H1 (cell line): ENCODE measurements around the gene CCDC157. TPM values are rescaled to one million over a fixed set of nuclear protein-coding genes. Genes with fewer than 3 reads are reported as not detected.

ENCODE experiments used
- CTCF ChIA-PET: fragments of 300-600 bp; sonication (Branson Sonifier 250); formaldehyde crosslinking; loops from one replicate; lab custom pipeline; 2021; ENCODE audit not compliant: partially characterized antibody; lab: Charles Lee
- POLR2A ChIA-PET: fragments of 300-600 bp; sonication (Branson Sonifier 250); formaldehyde crosslinking; loops from one replicate; lab custom pipeline; 2021; ENCODE audit warnings: inconsistent platforms; ENCODE audit not compliant: partially characterized antibody; lab: Charles Lee
- DNase-seq, 2 experiments: peaks; one replicate each; pipeline versions ENCODE4 v3.0.0 to v3.0.0-alpha.2; 2010 to 2022; ENCODE audit warnings: low spot score in 2 of 2, low read depth in 1 of 2, mixed read lengths in 1 of 2
- FAIRE-seq: peaks from 2 replicates; lab custom pipeline; 2011; peaks lifted over from hg19 to GRCh38; lab: Jason Lieb, UNC
- H2AFZ ChIP-seq: 2 replicates; pipeline ENCODE4 v1.8.1; 2012; ENCODE audit warnings: low read length, inconsistent platforms
- H2AK5ac ChIP-seq: 2 replicates; pipeline ENCODE4 v1.6.1; 2013; ENCODE audit warnings: low read depth, low read length
- H2BK120ac ChIP-seq: replicated peaks from 2 replicates; pipeline ENCODE3; 2013; ENCODE audit warnings: low read depth, low read length, inconsistent platforms
- H2BK12ac ChIP-seq: 2 replicates; pipeline ENCODE4 v1.6.1; 2013; ENCODE audit warnings: low read depth, low read length
- H2BK15ac ChIP-seq: 2 replicates; pipeline ENCODE4 v1.6.1; 2013; ENCODE audit warnings: low read length
- H2BK20ac ChIP-seq: 2 replicates; pipeline ENCODE4 v1.6.1; 2013; ENCODE audit warnings: low read length
- H2BK5ac ChIP-seq: 2 replicates; pipeline ENCODE4 v1.6.1; 2013; ENCODE audit warnings: low read depth, low read length
- H3K14ac ChIP-seq: 2 replicates; pipeline ENCODE4 v1.6.1; 2013; ENCODE audit warnings: inconsistent platforms; ENCODE audit not compliant: insufficient read length
- H3K18ac ChIP-seq: 2 replicates; pipeline ENCODE4 v1.6.1; 2013; ENCODE audit warnings: low read length; ENCODE audit errors: extremely low read depth
- H3K23ac ChIP-seq: 2 replicates; pipeline ENCODE4 v1.6.1; 2013; ENCODE audit warnings: inconsistent platforms; ENCODE audit not compliant: insufficient read length
- H3K23me2 ChIP-seq: 2 replicates; pipeline ENCODE4 v1.6.1; 2013; ENCODE audit warnings: low read depth, low read length
- H3K27ac ChIP-seq: 2 replicates; pipeline ENCODE4 v1.6.1; 2011; ENCODE audit warnings: low read depth, low read length, inconsistent platforms
- H3K27me3 ChIP-seq, 4 experiments: replicated peaks in 1 of 4; 1 replicate in 1 of 4; 2 replicates in 3 of 4; pipeline versions ENCODE4 v1.6.1 to v1.8.1; 2011 to 2013; ENCODE audit warnings: low read length in 3 of 4, mild to moderate bottlenecking in 3 of 4, inconsistent platforms in 2 of 4, mixed read lengths in 2 of 4, moderate library complexity in 1 of 4; ENCODE audit not compliant: control insufficient read depth in 3 of 4, insufficient read depth in 3 of 4; ENCODE audit errors: extremely low read depth in 1 of 4
- H3K36me3 ChIP-seq, 4 experiments: 2 replicates each; pipeline versions ENCODE4 v1.6.1 to v1.8.1; 2011 to 2013; ENCODE audit warnings: mild to moderate bottlenecking in 4 of 4, low read length in 3 of 4, moderate library complexity in 2 of 4, control low read depth in 1 of 4, inconsistent platforms in 1 of 4; ENCODE audit not compliant: insufficient read depth in 4 of 4, control insufficient read depth in 2 of 4
- H3K4ac ChIP-seq: replicated peaks from 2 replicates; pipeline ENCODE3; 2013; ENCODE audit warnings: low read length, low read depth, mixed read lengths, inconsistent platforms; ENCODE audit not compliant: insufficient read length
- H3K4me1 ChIP-seq, 4 experiments: replicated peaks in 1 of 4; 1 replicate in 1 of 4; 2 replicates in 3 of 4; pipeline versions ENCODE4 v1.6.1 to v1.8.1; 2011 to 2013; ENCODE audit warnings: low read length in 3 of 4, inconsistent platforms in 2 of 4, mixed read lengths in 1 of 4; ENCODE audit not compliant: insufficient read depth in 4 of 4, control insufficient read depth in 3 of 4
- H3K4me2 ChIP-seq, 2 experiments: 2 replicates each; pipeline versions ENCODE4 v1.6.1 to v1.8.1; 2011 to 2013; ENCODE audit warnings: low read depth in 2 of 2, low read length in 2 of 2, control low read depth in 1 of 2, inconsistent platforms in 1 of 2, mild to moderate bottlenecking in 1 of 2; ENCODE audit not compliant: insufficient read depth in 1 of 2
- H3K4me3 ChIP-seq, 4 experiments: fragments of 200-600, 300-600 bp in 1 of 4; sonication (generic), shearing (Covaris generic), sonication (Bioruptor Twin) in 1 of 4; 2 replicates each; pipeline versions ENCODE4 v1.5.1 to v1.8.1; 2011 to 2016; ENCODE audit warnings: low read length in 4 of 4, low read depth in 3 of 4, control low read depth in 2 of 4, inconsistent platforms in 2 of 4, mild to moderate bottlenecking in 2 of 4, mixed read lengths in 1 of 4, moderate library complexity in 1 of 4; ENCODE audit not compliant: insufficient read depth in 2 of 4; ENCODE audit errors: extremely low read depth in 1 of 4
- H3K56ac ChIP-seq: replicated peaks from 2 replicates; pipeline ENCODE3; 2013; ENCODE audit warnings: low read depth, mild to moderate bottlenecking, mixed read lengths, low read length, inconsistent platforms; ENCODE audit not compliant: insufficient read length
- H3K79me1 ChIP-seq: 2 replicates; pipeline ENCODE4 v1.6.1; 2013; ENCODE audit warnings: low read depth, low read length, control low read depth
- H3K79me2 ChIP-seq, 2 experiments: 2 replicates each; pipeline versions ENCODE4 v1.6.1 to v1.8.1; 2012 to 2013; ENCODE audit warnings: low read length in 2 of 2, mild to moderate bottlenecking in 2 of 2, inconsistent platforms in 1 of 2; ENCODE audit not compliant: insufficient read depth in 2 of 2, control insufficient read depth in 1 of 2
- H3K9ac ChIP-seq, 4 experiments: replicated peaks in 1 of 4; 1 replicate in 1 of 4; 2 replicates in 3 of 4; pipeline versions ENCODE4 v1.6.1 to v1.8.1; 2011 to 2013; ENCODE audit warnings: low read depth in 3 of 4, low read length in 3 of 4, control low read depth in 2 of 4, mild to moderate bottlenecking in 2 of 4, moderate library complexity in 2 of 4, inconsistent platforms in 1 of 4; ENCODE audit errors: extremely low read depth in 1 of 4
- H3K9me3 ChIP-seq, 2 experiments: 2 replicates each; pipeline versions ENCODE4 v1.6.1 to v1.8.1; 2012 to 2013; ENCODE audit warnings: mild to moderate bottlenecking in 2 of 2, moderate library complexity in 2 of 2, control low read depth in 1 of 2, inconsistent platforms in 1 of 2, low read depth in 1 of 2, low read length in 1 of 2, mixed read lengths in 1 of 2; ENCODE audit not compliant: insufficient read depth in 2 of 2
- H4K20me1 ChIP-seq, 2 experiments: replicated peaks in 1 of 2; 2 replicates each; pipeline versions ENCODE3 to v1.8.1; 2011 to 2013; ENCODE audit warnings: inconsistent platforms in 2 of 2, low read length in 2 of 2, mild to moderate bottlenecking in 1 of 2; ENCODE audit not compliant: insufficient read depth in 2 of 2, control insufficient read depth in 1 of 2
- H4K5ac ChIP-seq: 2 replicates; pipeline ENCODE4 v1.6.1; 2013; ENCODE audit warnings: low read length, low read depth, mixed read lengths, inconsistent platforms; ENCODE audit not compliant: insufficient read length
- H4K8ac ChIP-seq: 2 replicates; pipeline ENCODE4 v1.8.0; 2013; ENCODE audit warnings: mild to moderate bottlenecking, moderate library complexity, low read length, inconsistent platforms; ENCODE audit not compliant: insufficient read depth; ENCODE audit errors: extremely low read depth
- H4K91ac ChIP-seq: replicated peaks from 2 replicates; pipeline ENCODE3; 2013; ENCODE audit warnings: low read length, mixed read lengths, inconsistent platforms; ENCODE audit not compliant: insufficient read length
- ASH2L ChIP-seq: fragments of 200-600, 300-600 bp; sonication (generic); IDR thresholded peaks from one replicate; pipeline ENCODE4 v1.7.1; 2017; ENCODE audit warnings: low read length
- BCL11A ChIP-seq, 2 experiments: IDR thresholded peaks; one replicate each; pipeline ENCODE4 v1.6.1; 2011; ENCODE audit warnings: low read depth in 2 of 2, low read length in 2 of 2, mild to moderate bottlenecking in 2 of 2
- BRCA1 ChIP-seq: IDR thresholded peaks from 2 replicates; pipeline ENCODE4 v1.6.1; 2012; ENCODE audit warnings: low read depth, low read length, improper control_type of control experiment
- CBX5 ChIP-seq: fragments of 300-800, 300-1000 bp; sonication (generic); IDR thresholded peaks from 2 replicates; pipeline ENCODE4 v1.7.1; 2016; ENCODE audit warnings: antibody characterized with exemption, low read length, low read depth
- HDAC2 ChIP-seq, 2 experiments: fragments of 300-600 bp in 1 of 2; sonication (generic) in 1 of 2; IDR thresholded peaks; 2 replicates each; pipeline ENCODE4 v1.6.1; 2011 to 2012; ENCODE audit warnings: low read depth in 2 of 2, low read length in 2 of 2, mild to moderate bottlenecking in 2 of 2, moderate library complexity in 2 of 2, borderline replicate concordance in 1 of 2, inconsistent platforms in 1 of 2
- JUND ChIP-seq: IDR thresholded peaks from 2 replicates; pipeline ENCODE4 v1.6.1; 2011; ENCODE audit warnings: mild to moderate bottlenecking, improper control_type of control experiment, low read length
- NANOG ChIP-seq: IDR thresholded peaks from 2 replicates; pipeline ENCODE4 v1.6.1; 2011; ENCODE audit warnings: low read length, low read depth, mild to moderate bottlenecking, inconsistent platforms; ENCODE audit not compliant: insufficient read depth, poor library complexity, severe bottlenecking
- POLR2A ChIP-seq, 2 experiments: IDR thresholded peaks; 1 replicate in 1 of 2; 2 replicates in 1 of 2; pipeline ENCODE4 v1.6.1; 2011; ENCODE audit warnings: low read depth in 2 of 2, low read length in 2 of 2, mild to moderate bottlenecking in 2 of 2; ENCODE audit errors: control extremely low read depth in 1 of 2
- POU5F1 ChIP-seq: IDR thresholded peaks from 2 replicates; pipeline ENCODE4 v1.6.1; 2011; ENCODE audit warnings: low read depth, mild to moderate bottlenecking, low read length, moderate library complexity
- RBBP5 ChIP-seq: IDR thresholded peaks from 2 replicates; pipeline ENCODE4 v1.7.1; 2012; ENCODE audit warnings: low read depth, mild to moderate bottlenecking, inconsistent platforms, low read length, moderate library complexity, borderline replicate concordance
- RFX5 ChIP-seq: IDR thresholded peaks from 2 replicates; pipeline ENCODE4 v1.6.1; 2011; ENCODE audit warnings: low read depth, low read length, improper control_type of control experiment, borderline replicate concordance
- SRF ChIP-seq: IDR thresholded peaks from 2 replicates; pipeline ENCODE4 v1.6.1; 2011; ENCODE audit warnings: mild to moderate bottlenecking, low read depth, low read length, moderate library complexity
- TBP ChIP-seq: IDR thresholded peaks from 2 replicates; pipeline ENCODE4 v1.6.1; 2011; ENCODE audit warnings: low read depth, low read length, improper control_type of control experiment
- WGBS, 2 experiments: shearing (Covaris generic) in 1 of 2; methylation state at CpG; one replicate each; pipeline versions ENCODE4 v1.1.6 to v1.1.7; 2013 to 2015; ENCODE audit warnings: low lambda C conversion rate in 2 of 2, mixed read lengths in 2 of 2, inconsistent platforms in 1 of 2, low coverage in 1 of 2, missing lambda C conversion rate in 1 of 2; ENCODE audit not compliant: insufficient replicate concordance in 2 of 2, insufficient coverage in 1 of 2, insufficient read length in 1 of 2; ENCODE audit errors: extremely low coverage in 1 of 2, missing lambda C conversion rate in 1 of 2; 5-methylcytosine and 5-hydroxymethylcytosine counted together
- polyA plus RNA-seq, 7 experiments: library from polyadenylated mRNA; depleted of rRNA in 3 of 7; stranded (reverse) in 5 of 7; unstranded in 2 of 7; fragments of >200 nt in 5 of 7; fragments of 200-250 nt in 2 of 7; gene quantifications; 1 replicate in 5 of 7; 2 replicates in 1 of 7; 4 replicates in 1 of 7; pipeline versions ENCODE4 v1.2.1 to v1.2.3, GENCODE V29; 2011 to 2013; ENCODE audit warnings: missing spikeins in 2 of 7, mixed read lengths in 2 of 7
- total RNA-seq: library from RNA; stranded (reverse); fragmentation: NEBNext Ultra II Directional; extraction: Animal tissue kit (Norgen Biotek cat#: 25700); gene quantifications from 2 replicates; pipeline ENCODE4 v1.2.1, GENCODE V29; 2021
- TF ChIP-seq, protein P1 (sequence below): IDR thresholded peaks from 2 replicates; pipeline ENCODE4 v1.6.1; 2011; ENCODE audit warnings: low read depth, mild to moderate bottlenecking, low read length; ENCODE audit not compliant: insufficient read depth

Gene CCDC157
- total and polyA plus RNA-seq, 2 of the 8 experiments (the other 6 are each of a cell fraction or from before 2014, with no cell fraction given): 4.1 to 8.4 TPM

DNA sequence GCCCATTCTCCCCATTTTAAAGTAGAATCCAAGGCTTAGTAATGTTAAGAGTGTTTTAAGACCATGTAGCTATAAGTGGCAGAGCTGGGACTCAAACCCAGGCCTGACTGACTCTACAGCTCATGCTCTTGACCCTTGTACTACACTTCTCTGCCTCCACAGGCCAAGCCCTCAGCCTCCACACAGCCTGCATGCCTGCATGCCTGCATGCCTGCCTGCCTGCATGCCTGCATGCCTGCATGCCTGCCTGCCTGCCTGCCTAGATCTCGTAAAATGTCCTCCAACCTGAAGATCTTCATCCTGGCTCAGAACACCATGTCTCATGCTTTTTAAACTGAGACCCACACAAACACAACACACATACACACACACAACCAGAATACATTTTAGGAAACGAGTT is 48.7 kb upstream of the CCDC157 start:
- POLR2A ChIA-PET: no interaction called here
- no peak overlapping the region for H3K4me3 ChIP-seq
- no peak for DNase-seq
- H3K4ac ChIP-seq: no peak overlapping the region
- H3K36me3 ChIP-seq: no peaks in the 10 kb centered on the region
- no peak overlapping the region for H3K4me2 ChIP-seq
- no peak overlapping the region for H4K91ac ChIP-seq
- no peak overlapping the region for H3K18ac ChIP-seq
- peaks cover 0 to 2% of the 10 kb centered on the region in 2 experiments for H4K20me1 ChIP-seq
- H2BK20ac ChIP-seq: no peak overlapping the region
- H3K4me1 ChIP-seq: peaks cover 0 to 5% (median 1%) of the 10 kb centered on the region in 4 experiments; a peak in 3 of 7 replicates
- H2BK5ac ChIP-seq: no peak overlapping the region
- H3K9ac ChIP-seq: no peak overlapping the region
- WGBS, 2 experiments: 88% methylated on average over 2 of the region's 2 CpGs; no CpG with 5 or more reads in 1 of the 2 experiments
- H4K5ac ChIP-seq: no peak overlapping the region
- H3K27ac ChIP-seq: no peak overlapping the region
- TF ChIP-seq POU5F1: no peak
- no peak for TF ChIP-seq JUND
- no peak for TF ChIP-seq CBX5
- no peak for TF ChIP-seq RBBP5
- TF ChIP-seq RFX5: no peak
- TF ChIP-seq, protein P1, sequence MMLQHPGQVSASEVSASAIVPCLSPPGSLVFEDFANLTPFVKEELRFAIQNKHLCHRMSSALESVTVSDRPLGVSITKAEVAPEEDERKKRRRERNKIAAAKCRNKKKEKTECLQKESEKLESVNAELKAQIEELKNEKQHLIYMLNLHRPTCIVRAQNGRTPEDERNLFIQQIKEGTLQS: no peak
- TF ChIP-seq BCL11A (IDR thresholded peaks at IDR 0.05; ENCODE audit: low read depth in 2 of 2, low read length in 2 of 2): no peak
- TF ChIP-seq POLR2A (IDR thresholded peaks at IDR 0.05; ENCODE audit: control extremely low read depth in 1 of 2, low read depth in 2 of 2, low read length in 2 of 2): no peak
- no peak for TF ChIP-seq BRCA1
- no peak for TF ChIP-seq ASH2L
- TF ChIP-seq TBP: no peak
- no peak for TF ChIP-seq HDAC2 (IDR thresholded peaks at IDR 0.05; ENCODE audit: borderline replicate concordance in 1 of 2, low read depth in 2 of 2, low read length in 2 of 2)
- TF ChIP-seq NANOG: no peak
- TF ChIP-seq SRF: no peak
- TF ChIP-seq, all 59 proteins: peak for 0
- Histone ChIP-seq H3K14ac (no peak overlapping the region), H3K27me3 (no peaks in the 10 kb centered on the region), H2BK120ac (no peak overlapping the region), H3K23ac (no peak overlapping the region), H2BK12ac (no peak overlapping the region), H3K9me3 (no peaks in the 10 kb centered on the region), H4K8ac (no peak overlapping the region), H3K79me1 (no peaks in the 10 kb centered on the region), H3K79me2 (no peaks in the 10 kb centered on the region), H2AFZ (no peak overlapping the region), H2BK15ac (no peak overlapping the region), H2AK5ac (no peak overlapping the region), H3K56ac (no peak overlapping the region), H3K23me2 (no peaks in the 10 kb centered on the region)
- FAIRE-seq: no peak
- CTCF ChIA-PET: interaction anchor here (1.1 to 1.8 kb wide), 3 partner anchors 9 to 20 kb away, joined by 3 to 5 read pairs (median 4); no protein-coding TSS in a partner anchor
